GM19372 (cell line): Measurements from ENCODE around the gene COPS9.

Experiments
- ATAC-seq: cut with Tn5 transposase; IDR thresholded peaks from one replicate; pipeline ENCODE4 v1.9.1; 2021; ENCODE audit warnings: mild to moderate bottlenecking, low read depth, moderate library complexity; ENCODE audit not compliant: unreplicated experiment

Gene COPS9

GRCh38 chr2:240166761-240167587, 30.9 kb upstream of the COPS9 start:
- no peak for ATAC-seq

- ATAC-seq: no peak
Measured at GRCh38 chr2:240166191-240166590, 30.1 kb upstream of the COPS9 start.

- no peak for ATAC-seq
Measured at GRCh38 chr2:240165661-240166060, 29.6 kb upstream of the COPS9 start.

- no peak for ATAC-seq
Measured at GRCh38 chr2:240165034-240165433, 28.9 kb upstream of the COPS9 start.

GRCh38 chr2:240164586-240164985, 28.5 kb upstream of the COPS9 start:
- no peak for ATAC-seq

- ATAC-seq: no peak
Measured at GRCh38 chr2:240163844-240164574, 27.9 kb upstream of the COPS9 start.

DNA sequence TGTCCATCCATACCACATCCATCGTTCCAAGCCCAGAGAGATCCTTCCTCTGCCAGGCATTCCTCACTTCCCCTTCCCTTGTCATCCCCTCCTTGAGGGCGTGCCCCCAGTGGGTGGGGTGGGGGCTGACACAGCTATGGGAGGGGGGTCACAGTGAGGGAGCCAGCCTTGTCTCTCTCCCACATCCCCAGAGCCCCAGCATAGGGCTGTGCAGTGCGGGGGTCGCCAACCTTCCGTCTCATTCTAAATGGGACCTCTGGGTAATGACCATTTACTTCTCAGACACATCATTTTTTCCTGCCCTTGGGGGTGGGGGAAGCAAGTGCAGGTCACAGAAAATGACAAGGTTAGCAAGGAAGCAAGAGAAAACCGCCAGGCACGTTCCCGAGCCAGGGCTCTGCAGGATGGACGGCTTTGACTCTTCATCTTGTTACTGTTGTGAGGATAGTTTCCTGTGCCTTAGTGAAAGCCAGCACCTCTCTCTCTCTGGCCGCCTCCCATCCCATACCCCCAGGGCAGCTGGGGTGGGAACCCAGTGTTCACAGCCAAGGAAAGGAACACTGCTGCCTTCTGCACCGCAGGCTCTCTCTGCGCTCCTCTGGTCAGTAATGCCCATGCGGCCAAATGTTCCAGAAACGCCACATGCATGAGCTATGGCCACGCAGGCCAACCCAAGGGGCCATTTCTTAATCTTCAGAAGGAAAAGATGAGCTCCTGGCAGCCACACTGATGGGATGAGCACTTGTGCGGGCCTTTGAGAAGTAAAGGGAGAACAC, 27.0 kb upstream of the COPS9 start:
- ATAC-seq: no peak

- no peak for ATAC-seq
Measured at GRCh38 chr2:240162531-240162930, 26.4 kb upstream of the COPS9 start.

DNA sequence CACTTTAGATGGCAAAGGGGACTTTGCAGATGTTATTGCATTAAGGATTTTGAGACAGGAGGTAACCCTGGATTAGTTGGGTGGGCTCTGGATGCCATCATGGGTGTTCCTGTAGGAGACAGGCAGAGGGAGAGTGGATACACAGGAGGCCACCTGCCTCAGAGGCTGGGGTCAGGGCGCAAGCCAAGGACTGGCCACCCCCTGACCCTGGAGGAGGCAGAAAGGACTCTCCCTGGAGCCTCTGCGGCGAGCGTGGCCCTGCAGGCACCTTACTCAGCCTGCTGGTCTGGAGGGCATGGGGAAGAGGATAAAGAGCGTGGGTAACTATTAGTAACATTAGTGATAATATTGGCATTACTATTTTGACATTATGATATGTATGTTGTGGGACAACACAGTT, 25.9 kb upstream of the COPS9 start:
- no peak for ATAC-seq

- ATAC-seq: no peak
Measured at GRCh38 chr2:240161087-240161750, 25.1 kb upstream of the COPS9 start.

- ATAC-seq: no peak
Measured at GRCh38 chr2:240160291-240161086, 24.4 kb upstream of the COPS9 start.

GRCh38 chr2:240159251-240159839, 23.2 kb upstream of the COPS9 start:
- no peak for ATAC-seq

- ATAC-seq: no peak
Measured at GRCh38 chr2:240157147-240157470, 21.0 kb upstream of the COPS9 start.

DNA sequence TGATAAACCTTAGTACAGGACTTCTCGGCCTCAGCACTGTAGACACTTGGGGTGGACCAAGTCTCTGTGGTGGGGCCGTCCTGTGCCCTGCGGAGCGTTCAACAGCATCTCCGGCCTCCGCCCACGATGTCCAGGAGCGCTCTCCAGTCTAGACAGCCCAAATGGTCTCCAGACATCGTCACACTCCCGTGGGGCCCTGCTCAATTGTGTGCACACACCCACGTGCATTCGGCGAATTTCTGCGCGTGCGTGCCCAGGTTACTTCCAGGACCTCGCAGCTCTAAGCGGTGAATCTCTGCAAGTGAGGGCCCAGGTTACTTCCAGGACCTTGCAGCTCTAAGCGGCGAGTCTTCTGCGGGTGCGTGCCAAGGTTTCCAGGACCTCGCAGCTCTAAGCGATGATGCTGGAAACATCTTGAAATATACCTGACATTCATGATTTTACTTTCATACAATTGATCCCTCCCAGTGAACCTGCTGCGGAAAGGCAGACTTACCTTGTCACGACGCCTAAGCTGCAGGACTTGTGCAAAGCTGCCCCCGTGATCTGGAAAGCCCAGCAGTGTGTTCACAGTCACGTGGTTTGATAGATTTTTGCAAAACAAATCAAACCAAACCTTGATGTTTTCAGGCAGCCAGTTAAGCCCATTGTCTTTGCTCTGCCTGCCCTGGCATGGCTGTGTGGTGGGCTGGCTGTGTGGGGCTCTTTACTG, 20.5 kb upstream of the COPS9 start:
- ATAC-seq: no peak

DNA sequence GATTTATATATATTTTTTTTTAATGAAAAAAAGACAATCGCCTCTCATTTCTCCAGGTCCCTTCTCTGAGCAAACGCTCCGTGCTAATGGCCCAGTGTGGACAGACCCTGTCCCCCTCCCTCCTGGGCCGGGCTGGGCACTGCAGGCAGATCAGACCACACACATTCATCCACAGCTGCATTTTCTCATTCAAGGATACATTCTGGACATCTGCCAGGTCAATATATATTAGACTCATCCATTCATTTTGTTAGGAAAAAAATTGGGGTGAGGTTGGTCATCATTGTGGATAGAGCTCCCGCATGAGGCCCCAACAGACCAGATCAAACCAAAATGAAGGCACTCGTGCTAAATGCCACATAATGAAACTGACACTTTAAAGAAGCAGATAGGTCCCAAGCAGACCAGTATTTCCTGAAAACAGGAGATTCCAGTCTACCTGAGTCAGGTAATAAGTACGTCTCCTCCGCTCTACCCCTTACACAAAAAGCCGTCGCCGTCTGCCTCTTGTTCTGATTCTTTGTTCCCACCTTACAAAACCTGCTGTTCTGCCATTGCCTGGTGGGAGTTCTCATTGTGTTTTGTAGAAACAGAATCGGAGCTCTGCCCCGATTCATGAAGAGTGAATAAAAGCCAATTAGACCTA, 19.8 kb upstream of the COPS9 start:
- ATAC-seq: no peak

- no peak for ATAC-seq
Measured at GRCh38 chr2:240155048-240155744, 19.1 kb upstream of the COPS9 start.

- no peak for ATAC-seq
Measured at GRCh38 chr2:240154606-240155005, 18.5 kb upstream of the COPS9 start.

GRCh38 chr2:240153418-240153817, 17.3 kb upstream of the COPS9 start:
- no peak for ATAC-seq
